ENCODE measurements around the gene MARCHF5.

The MARCHF5 gene

GRCh38 chr10:92263396-92263795, 27.6 kb upstream of the MARCHF5 start:
- TF ChIP-seq EZH2 (IDR thresholded peaks at IDR 0.05; ENCODE audit: borderline replicate concordance, low read depth, low read length, severe bottlenecking) (no peak), CTCF (IDR thresholded peaks at IDR 0.05; ENCODE audit: borderline replicate concordance, extremely low read depth, low read length, poor library complexity, severe bottlenecking) (no peak)
- no peak overlapping the region for H3K4me3 ChIP-seq (ENCODE audit: low read depth in 1 of 2, low read length in 2 of 2)
- H3K36me3 ChIP-seq (ENCODE audit: insufficient read depth, low read length): no peaks in the 10 kb centered on the region
- H3K9ac ChIP-seq (ENCODE audit: low read depth, low read length): no peak overlapping the region
- DNase-seq (no peak), ATAC-seq (ENCODE audit: insufficient read depth, low read depth) (no peak)
- no peaks in the 10 kb centered on the region for H3K9me3 ChIP-seq (ENCODE audit: insufficient read depth, low read length, severe bottlenecking)
- no peaks in the 10 kb centered on the region for H4K20me1 ChIP-seq (ENCODE audit: insufficient read depth, low read length)
- H3K4me1 ChIP-seq (ENCODE audit: insufficient read depth, low read length): no peaks in the 10 kb centered on the region
- H3K4me2 ChIP-seq (ENCODE audit: insufficient read depth, low read length): no peak overlapping the region
- H2AFZ ChIP-seq (ENCODE audit: low read depth, low read length): no peak overlapping the region
- H3K79me2 ChIP-seq (ENCODE audit: insufficient read depth, low read length): no peaks in the 10 kb centered on the region
- H3K27ac ChIP-seq (ENCODE audit: low read length): no peak overlapping the region
- H3K27me3 ChIP-seq (ENCODE audit: insufficient read depth, low read length, poor library complexity): no peaks in the 10 kb centered on the region

- Histone ChIP-seq H3K36me3 (ENCODE audit: insufficient read depth, low read length) (no peaks in the 10 kb centered on the region), H3K79me2 (ENCODE audit: insufficient read depth, low read length) (no peaks in the 10 kb centered on the region), H3K27me3 (ENCODE audit: insufficient read depth, low read length, poor library complexity) (no peaks in the 10 kb centered on the region), H3K9me3 (ENCODE audit: insufficient read depth, low read length, severe bottlenecking) (no peaks in the 10 kb centered on the region), H3K9ac (ENCODE audit: low read depth, low read length) (no peak overlapping the region), H4K20me1 (ENCODE audit: insufficient read depth, low read length) (no peaks in the 10 kb centered on the region), H3K27ac (ENCODE audit: low read length) (no peak overlapping the region), H3K4me3 (ENCODE audit: low read depth in 1 of 2, low read length in 2 of 2) (no peak overlapping the region), H3K4me1 (ENCODE audit: insufficient read depth, low read length) (no peaks in the 10 kb centered on the region), H2AFZ (ENCODE audit: low read depth, low read length) (no peak overlapping the region), H3K4me2 (ENCODE audit: insufficient read depth, low read length) (no peak overlapping the region)
- no peak for TF ChIP-seq CTCF (IDR thresholded peaks at IDR 0.05; ENCODE audit: borderline replicate concordance, extremely low read depth, low read length, poor library complexity, severe bottlenecking)
- no peak for TF ChIP-seq EZH2 (IDR thresholded peaks at IDR 0.05; ENCODE audit: borderline replicate concordance, low read depth, low read length, severe bottlenecking)
- no peak for DNase-seq
- no peak for ATAC-seq (ENCODE audit: insufficient read depth, low read depth)
Measured at GRCh38 chr10:92264249-92264648, 26.7 kb upstream of the MARCHF5 start.

- TF ChIP-seq EZH2 (IDR thresholded peaks at IDR 0.05; ENCODE audit: borderline replicate concordance, low read depth, low read length, severe bottlenecking): no peak
- TF ChIP-seq CTCF (IDR thresholded peaks at IDR 0.05; ENCODE audit: borderline replicate concordance, extremely low read depth, low read length, poor library complexity, severe bottlenecking): no peak
- Histone ChIP-seq H3K4me2 (ENCODE audit: insufficient read depth, low read length) (no peak overlapping the region), H4K20me1 (ENCODE audit: insufficient read depth, low read length) (no peaks in the 10 kb centered on the region), H3K27ac (ENCODE audit: low read length) (no peak overlapping the region), H3K9ac (ENCODE audit: low read depth, low read length) (no peak overlapping the region), H3K9me3 (ENCODE audit: insufficient read depth, low read length, severe bottlenecking) (no peaks in the 10 kb centered on the region), H3K4me1 (ENCODE audit: insufficient read depth, low read length) (no peaks in the 10 kb centered on the region), H3K27me3 (ENCODE audit: insufficient read depth, low read length, poor library complexity) (no peaks in the 10 kb centered on the region), H3K79me2 (ENCODE audit: insufficient read depth, low read length) (no peaks in the 10 kb centered on the region), H3K36me3 (ENCODE audit: insufficient read depth, low read length) (no peaks in the 10 kb centered on the region), H2AFZ (ENCODE audit: low read depth, low read length) (no peak overlapping the region), H3K4me3 (ENCODE audit: low read depth in 1 of 2, low read length in 2 of 2) (no peak overlapping the region)
- ATAC-seq (ENCODE audit: insufficient read depth, low read depth) (no peak), DNase-seq (no peak)
Measured at GRCh38 chr10:92265687-92266258, 25.2 kb upstream of the MARCHF5 start.

- no peak for ATAC-seq (ENCODE audit: insufficient read depth, low read depth)
- no peaks in the 10 kb centered on the region for H4K20me1 ChIP-seq (ENCODE audit: insufficient read depth, low read length)
- TF ChIP-seq CTCF (IDR thresholded peaks at IDR 0.05; ENCODE audit: borderline replicate concordance, extremely low read depth, low read length, poor library complexity, severe bottlenecking): no peak
- TF ChIP-seq EZH2 (IDR thresholded peaks at IDR 0.05; ENCODE audit: borderline replicate concordance, low read depth, low read length, severe bottlenecking): no peak
- no peak overlapping the region for H3K27ac ChIP-seq (ENCODE audit: low read length)
- no peak overlapping the region for H3K4me2 ChIP-seq (ENCODE audit: insufficient read depth, low read length)
- no peaks in the 10 kb centered on the region for H3K79me2 ChIP-seq (ENCODE audit: insufficient read depth, low read length)
- no peaks in the 10 kb centered on the region for H3K4me1 ChIP-seq (ENCODE audit: insufficient read depth, low read length)
- DNase-seq: no peak
- no peak overlapping the region for H3K9ac ChIP-seq (ENCODE audit: low read depth, low read length)
- no peaks in the 10 kb centered on the region for H3K36me3 ChIP-seq (ENCODE audit: insufficient read depth, low read length)
- no peaks in the 10 kb centered on the region for H3K9me3 ChIP-seq (ENCODE audit: insufficient read depth, low read length, severe bottlenecking)
- no peaks in the 10 kb centered on the region for H3K27me3 ChIP-seq (ENCODE audit: insufficient read depth, low read length, poor library complexity)
- H3K4me3 ChIP-seq (ENCODE audit: low read depth in 1 of 2, low read length in 2 of 2): no peak overlapping the region
- no peak overlapping the region for H2AFZ ChIP-seq (ENCODE audit: low read depth, low read length)
Measured at GRCh38 chr10:92267343-92267742, 23.6 kb upstream of the MARCHF5 start.

Measured in DND-41 (cell line).